GM13977 (cell line): Measurements from ENCODE around the gene UBASH3A.

ENCODE experiments used
- DNase-seq: peaks from one replicate; pipeline ENCODE4 v3.0.0; 2012; ENCODE audit warnings: low spot score
- in situ Hi-C: fragments of 300-500 bp; cut with MboI; formaldehyde crosslinking; loops from one replicate; pipeline ENCODE4 v1.12.0; 2022; ENCODE audit warnings: low sequenced_read_pairs, low pct_unique_long_range_greater_than_20kb, mixed read lengths, inconsistent platforms; ENCODE audit not compliant: unreplicated experiment
- TF ChIP-seq, protein P1 (sequence below): IDR thresholded peaks from 2 replicates; pipeline ENCODE4 v1.5.1; 2012; ENCODE audit warnings: mild to moderate bottlenecking, control low read depth; ENCODE audit not compliant: insufficient read depth; ENCODE audit errors: extremely low read depth, missing control alignments

Gene UBASH3A

DNA sequence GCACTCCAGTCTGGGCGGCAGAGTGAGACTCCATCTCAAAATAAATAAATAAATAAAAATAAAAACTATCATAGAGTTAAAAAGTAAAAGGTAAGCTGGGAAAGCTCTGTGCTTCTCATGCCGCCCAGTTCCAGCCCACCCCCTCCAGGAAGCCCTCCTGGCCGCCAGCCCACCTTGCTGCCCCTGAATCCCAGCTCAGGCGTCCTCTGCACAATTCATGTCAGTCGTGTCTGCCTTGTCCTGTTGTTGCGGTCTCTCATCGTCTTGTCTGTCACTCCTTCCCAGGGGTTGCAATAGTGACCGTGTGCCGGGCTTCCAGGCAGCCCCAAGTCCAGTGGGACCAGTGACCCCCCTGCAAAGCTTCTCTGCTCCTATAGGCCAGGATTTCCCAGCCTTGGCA lies 48.2 kb downstream of the UBASH3A start:
- in situ Hi-C loops, result no loop called here
- DNase-seq, result no peak
- TF ChIP-seq, protein P1, sequence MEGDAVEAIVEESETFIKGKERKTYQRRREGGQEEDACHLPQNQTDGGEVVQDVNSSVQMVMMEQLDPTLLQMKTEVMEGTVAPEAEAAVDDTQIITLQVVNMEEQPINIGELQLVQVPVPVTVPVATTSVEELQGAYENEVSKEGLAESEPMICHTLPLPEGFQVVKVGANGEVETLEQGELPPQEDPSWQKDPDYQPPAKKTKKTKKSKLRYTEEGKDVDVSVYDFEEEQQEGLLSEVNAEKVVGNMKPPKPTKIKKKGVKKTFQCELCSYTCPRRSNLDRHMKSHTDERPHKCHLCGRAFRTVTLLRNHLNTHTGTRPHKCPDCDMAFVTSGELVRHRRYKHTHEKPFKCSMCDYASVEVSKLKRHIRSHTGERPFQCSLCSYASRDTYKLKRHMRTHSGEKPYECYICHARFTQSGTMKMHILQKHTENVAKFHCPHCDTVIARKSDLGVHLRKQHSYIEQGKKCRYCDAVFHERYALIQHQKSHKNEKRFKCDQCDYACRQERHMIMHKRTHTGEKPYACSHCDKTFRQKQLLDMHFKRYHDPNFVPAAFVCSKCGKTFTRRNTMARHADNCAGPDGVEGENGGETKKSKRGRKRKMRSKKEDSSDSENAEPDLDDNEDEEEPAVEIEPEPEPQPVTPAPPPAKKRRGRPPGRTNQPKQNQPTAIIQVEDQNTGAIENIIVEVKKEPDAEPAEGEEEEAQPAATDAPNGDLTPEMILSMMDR, result no peak

DNA sequence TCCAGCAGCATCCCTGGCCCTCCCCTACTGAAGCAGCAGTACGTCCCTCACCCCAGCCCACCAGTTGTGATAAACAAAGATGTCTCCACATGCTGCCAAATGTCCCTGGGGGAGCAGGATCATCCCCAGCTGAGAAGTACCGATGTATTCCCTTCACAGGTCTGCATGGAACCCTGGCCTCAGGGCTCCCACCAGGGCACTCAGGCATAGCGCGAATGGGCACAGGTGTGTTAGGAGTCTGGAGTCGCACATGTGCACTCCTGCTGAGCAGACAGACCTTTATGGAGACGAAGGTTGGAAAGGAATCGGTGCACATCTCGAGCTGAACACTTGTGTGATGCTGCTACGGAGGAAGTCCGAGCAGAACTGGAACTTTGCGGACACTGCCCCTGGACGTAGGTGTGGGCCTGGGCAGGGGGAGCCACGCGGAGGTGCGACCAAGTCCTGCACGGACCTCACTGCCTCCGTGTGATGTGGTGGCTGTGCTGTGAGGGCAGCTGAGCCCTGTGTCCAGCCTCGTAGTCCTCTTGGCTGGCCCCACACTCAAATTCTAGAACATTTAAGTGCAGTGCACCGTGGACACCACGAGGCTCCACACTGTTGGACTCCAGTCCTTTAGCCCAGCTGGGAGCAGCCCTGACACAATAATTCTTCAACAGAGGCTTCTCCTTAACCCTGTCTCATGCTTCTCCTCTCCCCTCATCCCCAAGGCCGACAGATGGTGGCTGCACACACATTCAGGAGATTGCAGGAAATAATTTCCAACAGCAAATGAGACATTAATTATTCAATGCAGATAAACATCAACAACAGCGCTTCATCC lies 48.9 kb downstream of the UBASH3A start:
- in situ Hi-C loops, result no loop called here
- no peak for DNase-seq

DNA sequence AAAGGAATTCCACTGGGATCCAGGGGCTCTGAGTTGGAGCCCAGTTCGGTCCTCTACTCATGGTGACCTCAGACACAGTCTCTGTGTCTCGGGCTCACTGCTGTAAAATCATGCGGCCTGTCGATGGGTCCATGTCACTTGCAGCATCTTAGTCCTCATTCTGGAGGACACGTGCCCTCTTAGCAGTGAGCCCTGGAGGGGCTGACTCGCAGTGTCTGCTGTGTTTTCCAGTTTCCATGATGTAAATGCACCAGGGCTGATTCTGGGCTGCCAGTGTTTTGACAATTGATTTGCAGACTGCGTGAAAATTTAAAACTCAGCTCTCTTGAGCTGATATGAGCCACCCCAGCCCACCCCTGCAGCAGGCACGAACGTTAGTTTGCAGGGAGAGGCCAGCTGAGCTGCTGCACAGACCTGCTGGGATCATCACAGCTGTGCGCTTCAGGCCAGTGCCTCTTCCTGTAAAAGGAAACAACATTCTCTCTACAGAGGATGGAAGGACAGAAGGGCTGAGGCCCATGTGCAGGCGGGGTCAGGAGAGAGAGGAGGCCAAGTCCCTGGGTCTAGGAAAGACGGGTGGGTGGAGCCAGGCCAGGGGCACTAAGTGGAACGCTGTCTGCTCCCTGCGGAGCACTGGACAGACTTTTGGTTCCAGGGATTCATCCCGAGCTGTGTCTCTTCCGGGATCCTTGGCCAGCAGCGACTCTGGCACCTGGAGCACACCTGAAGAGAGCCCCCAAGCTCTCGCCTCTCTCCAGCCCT lies 49.7 kb downstream of the UBASH3A start:
- in situ Hi-C loops, result no loop called here
- no peak for DNase-seq
- TF ChIP-seq, protein P1, result no peak

More for the DNA sequence above, 48.9 kb downstream of the UBASH3A start:
- TF ChIP-seq, protein P1, result no peak

DNA sequence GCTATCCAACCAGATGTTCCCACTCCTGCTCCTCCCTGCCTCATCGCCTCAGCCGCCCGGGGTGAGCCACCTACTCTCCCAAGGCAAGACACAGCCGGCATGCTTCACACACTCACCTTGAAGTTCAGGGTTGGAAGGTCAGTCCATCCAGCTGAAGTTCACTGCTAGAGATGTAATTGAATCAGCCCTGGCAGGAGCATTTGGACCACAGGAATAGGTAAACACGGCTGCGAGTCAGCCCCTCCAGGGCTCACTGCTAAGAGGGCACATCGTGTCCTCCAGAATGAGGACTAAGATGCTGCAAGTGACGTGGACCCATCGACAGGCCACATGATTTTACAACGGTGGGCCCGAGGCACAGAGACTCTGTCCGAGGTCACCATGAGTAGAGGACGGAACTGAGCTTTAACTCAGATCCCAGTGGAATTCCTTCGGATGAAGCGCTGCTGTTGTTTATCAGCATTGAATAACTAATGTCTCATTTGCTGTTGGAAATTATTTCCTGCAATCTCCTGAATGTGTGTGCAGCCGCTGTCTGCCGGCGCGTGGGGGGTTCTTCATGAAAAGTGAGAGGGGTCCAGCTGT lies 50.4 kb downstream of the UBASH3A start:
- TF ChIP-seq, protein P1, result no peak
- no peak for DNase-seq
- in situ Hi-C loops, result no loop called here

GRCh38 chr21:42454786-42455185 lies 51.1 kb downstream of the UBASH3A start:
- in situ Hi-C loops, result no loop called here
- TF ChIP-seq, protein P1, result no peak
- DNase-seq, result no peak

DNA sequence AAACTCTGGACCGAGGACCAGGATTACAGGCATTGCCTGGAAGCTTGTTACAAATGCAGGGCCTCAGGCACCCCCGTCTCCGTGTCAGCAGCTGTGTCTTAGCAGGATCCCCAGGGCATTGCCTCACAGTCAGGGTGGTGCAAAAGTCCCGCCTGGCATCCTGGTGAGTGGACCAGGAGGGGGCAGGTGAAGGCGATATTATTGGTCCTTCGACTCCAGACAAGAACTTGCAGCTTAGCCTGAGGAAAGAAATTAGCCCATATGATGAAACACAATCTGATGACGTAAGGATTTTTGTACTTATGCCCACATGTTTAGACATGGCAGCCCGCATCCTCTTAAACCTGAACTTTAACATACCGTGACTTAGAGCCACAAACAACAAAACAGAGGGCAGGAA lies 51.5 kb downstream of the UBASH3A start:
- in situ Hi-C loops, result no loop called here
- no peak for DNase-seq

More for the DNA sequence above, 51.5 kb downstream of the UBASH3A start:
- TF ChIP-seq, protein P1, result no peak
